Epidermal melanocyte (primary cell): Measurements from ENCODE around the gene SORT1.
A peak's percentile ranks its signal among the peaks of the same experiment; 100 is the strongest.
"Not testable (repeated sequence)": the region's sequence is repeated elsewhere in the genome, so short reads cannot be mapped to it uniquely, and the experiment has no call there.

Source experiments
- DNase-seq: peaks from one replicate; pipeline ENCODE4 v3.0.0; 2011; ENCODE audit warnings: low spot score; ENCODE audit not compliant: insufficient read length

The SORT1 gene

GRCh38 chr1:109379907-109380306, 17.8 kb downstream of the SORT1 start:
- DNase-seq = no peak

GRCh38 chr1:109379422-109379821, 18.3 kb downstream of the SORT1 start:
- DNase-seq = no peak

- DNase-seq = no peak
These were observed 20.0 kb downstream of the SORT1 start for GRCh38 chr1:109377698-109378097.

GRCh38 chr1:109373696-109374095, 24.0 kb downstream of the SORT1 start:
- not testable (repeated sequence) for DNase-seq

- no peak for DNase-seq
These were observed 24.6 kb downstream of the SORT1 start for GRCh38 chr1:109373126-109373525.

DNA sequence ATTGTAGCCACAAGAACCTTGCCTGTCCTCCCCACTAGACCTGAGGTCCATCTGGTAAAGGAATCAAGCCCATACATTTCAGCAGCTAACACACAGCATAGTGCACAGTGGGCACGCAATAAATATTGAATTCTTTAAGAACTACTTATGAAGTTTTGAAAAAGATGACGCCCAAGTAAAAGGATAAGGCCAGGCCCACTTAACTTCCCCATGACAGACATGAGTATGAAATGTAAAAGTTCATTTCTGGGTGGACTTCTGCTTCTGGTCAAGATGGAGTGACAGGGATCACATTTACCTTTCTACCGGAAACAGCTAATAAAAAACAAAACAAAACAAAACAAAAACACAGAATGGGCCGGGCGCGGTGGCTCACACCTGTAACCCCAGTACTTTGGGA, 25.4 kb downstream of the SORT1 start:
- DNase-seq = no peak

- peak; percentile 57 for DNase-seq
These were observed 26.4 kb downstream of the SORT1 start for GRCh38 chr1:109371341-109371739.

- DNase-seq = peak; percentile 34
These were observed 26.9 kb downstream of the SORT1 start for GRCh38 chr1:109370712-109371340.

- DNase-seq = no peak
These were observed 28.5 kb downstream of the SORT1 start for GRCh38 chr1:109369167-109369746.

- no peak for DNase-seq
These were observed 29.3 kb downstream of the SORT1 start for GRCh38 chr1:109368464-109368863.

DNA sequence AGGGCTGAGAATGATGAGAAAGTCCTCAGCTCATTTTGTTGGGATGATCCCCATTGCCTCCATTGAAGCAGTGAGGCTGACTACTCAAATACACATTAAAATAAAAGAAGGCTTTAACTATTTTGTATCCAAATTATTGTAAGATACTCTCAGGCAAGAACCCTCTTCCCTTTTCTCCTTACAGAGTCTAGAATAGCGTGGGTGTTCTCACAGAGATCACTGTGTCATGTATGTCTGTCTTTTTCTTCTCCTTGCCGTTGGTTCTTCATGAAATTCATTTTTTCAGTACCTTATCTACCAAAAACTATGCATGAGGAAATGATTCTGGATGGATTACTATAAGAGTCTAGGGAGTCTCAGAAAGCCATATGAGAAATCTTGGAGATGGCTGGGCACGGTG, 30.1 kb downstream of the SORT1 start:
- no peak for DNase-seq

GRCh38 chr1:109365642-109366204, 32.0 kb downstream of the SORT1 start:
- no peak for DNase-seq

GRCh38 chr1:109361649-109362048, 36.1 kb downstream of the SORT1 start:
- no peak for DNase-seq

DNA sequence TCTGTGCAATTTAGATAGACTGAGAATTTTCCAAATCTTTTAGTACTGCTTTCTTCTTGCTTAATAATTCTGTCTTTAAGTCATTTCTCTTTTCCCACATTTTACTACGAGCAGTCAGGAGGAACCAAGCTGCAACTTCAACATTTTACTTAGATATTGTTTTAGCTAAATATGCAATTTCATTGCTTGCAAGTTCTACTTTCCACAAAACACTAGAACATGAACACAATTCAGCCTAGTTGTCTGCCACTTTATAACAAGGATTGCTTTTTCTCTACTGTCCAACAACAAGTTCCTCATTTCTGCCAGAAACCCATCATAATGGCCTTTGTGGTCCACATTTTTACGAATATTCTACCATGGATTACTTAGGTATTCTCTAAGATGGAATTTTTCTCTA, 36.6 kb downstream of the SORT1 start:
- DNase-seq = no peak

DNA sequence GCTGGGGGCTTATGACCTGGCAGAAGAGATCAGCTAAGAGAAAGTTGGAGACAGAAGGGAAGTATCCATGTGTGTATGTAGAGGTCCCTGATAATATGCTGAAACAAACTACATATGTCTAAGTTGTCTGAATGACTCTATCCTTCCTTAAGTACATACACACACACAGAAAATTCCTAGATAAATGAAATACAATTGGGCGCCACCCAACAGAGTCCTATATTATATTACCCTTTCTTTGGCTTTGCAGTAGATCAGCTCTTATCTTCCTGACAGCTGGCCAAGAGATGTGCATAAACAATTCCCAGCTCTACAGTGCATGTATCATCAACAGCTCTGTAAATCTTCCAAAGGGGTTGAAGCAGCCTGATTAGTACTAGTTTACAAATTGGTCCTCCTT, 40.1 kb downstream of the SORT1 start:
- DNase-seq = no peak

- DNase-seq = no peak
These were observed 40.8 kb downstream of the SORT1 start for GRCh38 chr1:109356915-109357314.

DNA sequence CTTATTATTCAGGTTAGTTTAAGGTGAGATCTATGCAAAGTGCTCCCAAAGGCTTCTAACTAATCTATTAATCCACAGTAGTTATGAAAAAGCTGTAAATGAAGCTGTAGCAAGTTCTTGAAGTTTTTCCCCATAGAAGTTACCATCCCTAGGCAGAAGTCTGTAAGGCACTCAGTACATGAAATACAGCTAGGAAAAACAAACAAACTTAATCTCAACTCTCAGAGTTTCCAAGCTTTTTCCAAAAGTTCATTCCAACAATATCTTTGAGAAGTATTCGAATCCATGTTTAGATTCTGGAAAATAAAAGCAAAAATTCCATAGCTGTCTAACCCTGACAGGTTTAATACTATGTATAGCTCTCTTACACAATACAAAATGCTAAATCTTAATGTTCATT, 41.2 kb downstream of the SORT1 start:
- DNase-seq = no peak

GRCh38 chr1:109354929-109355328, 42.8 kb downstream of the SORT1 start:
- DNase-seq = no peak

DNA sequence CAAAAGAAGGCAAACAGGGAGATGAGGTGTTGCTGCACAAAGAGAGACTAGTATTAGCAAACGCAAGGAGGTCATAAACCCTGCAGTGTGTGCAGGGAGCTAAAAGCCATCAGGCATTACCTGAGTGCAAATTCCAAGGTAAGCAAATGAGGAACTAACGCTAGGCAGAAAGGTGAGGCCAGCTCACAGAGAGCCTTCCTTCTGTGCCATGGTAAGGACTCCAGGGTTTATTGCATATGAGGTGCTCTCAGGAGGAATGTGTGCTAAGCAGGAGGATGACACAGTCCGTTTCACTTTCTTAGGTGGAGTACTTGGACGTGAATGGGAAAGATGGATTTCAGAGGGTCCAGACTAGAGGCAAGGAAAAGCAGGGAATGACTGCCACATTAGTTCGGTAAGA, 46.3 kb downstream of the SORT1 start:
- no peak for DNase-seq

- DNase-seq = no peak
These were observed 47.1 kb downstream of the SORT1 start for GRCh38 chr1:109350655-109351054.

DNA sequence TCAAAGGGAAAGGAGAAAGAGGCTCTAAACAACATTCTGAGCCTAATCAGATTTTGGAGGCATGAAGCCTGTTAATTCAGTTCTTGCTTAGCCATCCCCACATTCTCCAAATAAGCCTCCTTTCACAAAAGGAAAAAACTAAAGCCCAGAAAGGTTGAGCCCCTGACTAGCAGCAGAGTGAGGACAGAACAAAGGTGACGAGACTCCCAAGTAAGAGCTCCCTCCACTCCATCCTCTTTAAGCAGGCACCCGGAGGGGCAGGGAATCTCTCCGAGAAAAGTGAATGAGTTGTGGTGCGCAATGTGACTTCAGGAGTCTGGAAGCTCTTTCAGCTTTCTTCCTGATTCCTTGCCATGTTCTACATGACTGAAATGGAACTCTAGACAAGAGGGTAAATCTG, 47.5 kb downstream of the SORT1 start:
- DNase-seq = no peak

GRCh38 chr1:109347511-109347910, 50.2 kb downstream of the SORT1 start:
- no peak for DNase-seq
